GM23338 (cell line): Measurements from ENCODE around the gene LSM2. TPM values are rescaled to one million over a fixed set of nuclear protein-coding genes. Genes with fewer than 3 reads are reported as not detected.

Experiments used
- ETS1 ChIP-seq: IDR thresholded peaks from 2 replicates; pipeline ENCODE4 v1.6.1; 2016; ENCODE audit warnings: antibody characterized with exemption
- EZH2 ChIP-seq: fragments of 200-600 bp; sonication (generic); IDR thresholded peaks from one replicate; pipeline ENCODE4 v1.8.0; 2017; ENCODE audit warnings: antibody characterized with exemption, mild to moderate bottlenecking, low read depth; ENCODE audit not compliant: unreplicated experiment
- EZH2phosphoT487 ChIP-seq: fragments of 200-600 bp; sonication (generic); IDR thresholded peaks from one replicate; pipeline ENCODE4 v1.8.1; 2018; ENCODE audit warnings: antibody characterized with exemption; ENCODE audit not compliant: unreplicated experiment
- JUNB ChIP-seq: IDR thresholded peaks from one replicate; pipeline ENCODE4 v1.6.1; 2016; ENCODE audit warnings: antibody characterized with exemption; ENCODE audit not compliant: unreplicated experiment
- NANOG ChIP-seq: IDR thresholded peaks from 2 replicates; pipeline ENCODE4 v1.6.1; 2016; ENCODE audit warnings: antibody characterized with exemption, borderline replicate concordance
- POLR2AphosphoS5 ChIP-seq: IDR thresholded peaks from 2 replicates; pipeline ENCODE4 v1.6.1; 2016; ENCODE audit warnings: antibody characterized with exemption, low read depth
- REST ChIP-seq: IDR thresholded peaks from one replicate; pipeline ENCODE4 v1.6.1; 2018; ENCODE audit warnings: antibody characterized with exemption; ENCODE audit not compliant: unreplicated experiment
- ZNF114 ChIP-seq: fragments of 250-450 bp; sonication (Bioruptor Pico); IDR thresholded peaks from 2 replicates; pipeline ENCODE4 v1.5.0; 2020; ENCODE audit warnings: mild to moderate bottlenecking, moderate library complexity
- ZNF331 ChIP-seq: fragments of 250-450 bp; sonication (Bioruptor Pico); IDR thresholded peaks from 2 replicates; pipeline ENCODE4 v1.5.0; 2020; ENCODE audit warnings: low read depth, mild to moderate bottlenecking, moderate library complexity
- ZNF462 ChIP-seq: fragments of 250-450 bp; sonication (Bioruptor Pico); IDR thresholded peaks from 2 replicates; pipeline ENCODE4 v1.5.0; 2020; ENCODE audit warnings: mild to moderate bottlenecking, moderate library complexity
- polyA plus RNA-seq: library from polyadenylated mRNA; unstranded; fragments of >200 nt; fragmentation: Nextera tagmentation; extraction: Ambion mirVana; gene quantifications from 2 replicates; pipeline ENCODE4 v1.2.1, GENCODE V29; 2016
- total RNA-seq: library from RNA; depleted of rRNA; stranded (reverse); fragments of >200 nt; shearing (Covaris generic); gene quantifications from 2 replicates; pipeline ENCODE4 v1.2.3, GENCODE V29; 2014

LSM2 gene
- total and polyA plus RNA-seq, 2 experiments from 2014 or later = 106 to 140 TPM

GRCh38 chr6:31799781-31800180 lies 7.0 kb downstream of the LSM2 start (continued):
- no peak for TF ChIP-seq ZNF462 (CRISPR knock-in tag)
- no peak for TF ChIP-seq ZNF114 (CRISPR knock-in tag)
- no peak for TF ChIP-seq JUNB
- TF ChIP-seq ZNF331 (CRISPR knock-in tag) = no peak
- no peak for TF ChIP-seq ETS1
- TF ChIP-seq EZH2 = no peak
- no peak for TF ChIP-seq NANOG
- no peak for TF ChIP-seq EZH2phosphoT487
- TF ChIP-seq REST = no peak
- no peak for TF ChIP-seq POLR2AphosphoS5
